Lower leg skin (tissue), 4 donors: ENCODE results near the gene NFKBIB. TPM values are rescaled to one million over a fixed set of nuclear protein-coding genes. Genes with fewer than 3 reads are reported as not detected.
A peak's percentile ranks its signal among the peaks of the same experiment; 100 is the strongest.

Source experiments
- DNase-seq, 2 donors: peaks; one replicate each; pipeline ENCODE4 v3.0.0-alpha.2; 2019; ENCODE audit warnings: low spot score in 2 of 2
- H3K4me3 ChIP-seq: fragments of 200-600 bp; sonication (generic); 2 replicates; pipeline ENCODE4 v1.5.1; 2017; ENCODE audit warnings: mild to moderate bottlenecking, low read depth; ENCODE audit not compliant: poor library complexity, severe bottlenecking
- CTCF ChIP-seq, 3 donors: fragments of 450-650 bp; IDR thresholded peaks; one replicate each; pipeline ENCODE4 v1.5.1; 2016; ENCODE audit warnings: antibody characterized with exemption in 3 of 3, mild to moderate bottlenecking in 3 of 3, moderate library complexity in 2 of 3
- POLR2A ChIP-seq, 2 donors: fragments of 450-650 bp; IDR thresholded peaks; one replicate each; pipeline ENCODE4 v1.6.1; 2016 to 2017; ENCODE audit warnings: antibody characterized with exemption in 2 of 2, mild to moderate bottlenecking in 1 of 2, moderate library complexity in 1 of 2
- WGBS, 2 donors: methylation state at CpG; one replicate each; pipeline ENCODE4 v1.1.5; 2018; 5-methylcytosine and 5-hydroxymethylcytosine counted together
- intact Hi-C: fragments of 100-400 bp; cut with DNase I; formaldehyde crosslinking; loops from one replicate; pipeline ENCODE4 v1.15.0; 2023; ENCODE audit warnings: low total_unique reads
- total RNA-seq, 4 donors: library from RNA; depleted of rRNA; stranded (reverse); fragments of >200 nt; gene quantifications; one replicate each; pipeline ENCODE4 v1.1.0, GENCODE V29; 2016

NFKBIB gene
- total RNA-seq, 4 donors from 2014 or later = 26.9 to 51.2 (median 31.5) TPM

GRCh38 chr19:38890686-38891085, 9.1 kb upstream of the NFKBIB start:
- TF ChIP-seq CTCF (IDR thresholded peaks at IDR 0.05) = no peak
- TF ChIP-seq POLR2A (IDR thresholded peaks at IDR 0.05) = no peak
- no peak for DNase-seq
- H3K4me3 ChIP-seq = no peak overlapping the region
- intact Hi-C loops = no loop called here

DNA sequence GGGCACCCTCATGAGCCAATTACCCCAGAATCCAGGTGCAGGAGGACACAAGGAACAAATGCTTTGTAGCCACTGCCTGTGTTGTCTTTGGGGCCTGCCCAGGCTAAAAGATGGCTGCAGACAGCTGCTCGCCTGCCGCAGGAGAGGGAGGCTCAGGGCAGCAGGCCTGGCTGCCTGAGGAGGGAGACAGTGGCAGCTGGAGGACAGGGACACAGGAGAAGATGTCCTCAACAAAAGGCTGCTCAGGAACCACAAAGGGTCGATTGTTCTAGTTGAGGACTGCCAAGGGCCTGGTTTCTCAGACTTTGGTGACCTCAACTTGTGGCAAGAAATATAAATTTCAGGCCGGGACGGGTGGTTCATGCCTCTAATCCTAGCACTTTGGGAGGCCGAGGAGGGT, 8.0 kb upstream of the NFKBIB start:
- no peak for DNase-seq
- no peak for TF ChIP-seq POLR2A (IDR thresholded peaks at IDR 0.05)
- no peak for TF ChIP-seq CTCF (IDR thresholded peaks at IDR 0.05)
- H3K4me3 ChIP-seq = no peak overlapping the region
- WGBS, 2 donors = 81 to 87% methylated on average over 6 of the region's 6 CpGs
- intact Hi-C loops = no loop called here

- DNase-seq = no peak
- H3K4me3 ChIP-seq = no peak overlapping the region
- TF ChIP-seq CTCF (IDR thresholded peaks at IDR 0.05) = no peak
- no peak for TF ChIP-seq POLR2A (IDR thresholded peaks at IDR 0.05)
- 84 to 85% methylated on average over 5 of the region's 5 CpGs for WGBS, 2 donors
- intact Hi-C loops = no loop called here
Observed at GRCh38 chr19:38892841-38893240, 6.9 kb upstream of the NFKBIB start.

DNA sequence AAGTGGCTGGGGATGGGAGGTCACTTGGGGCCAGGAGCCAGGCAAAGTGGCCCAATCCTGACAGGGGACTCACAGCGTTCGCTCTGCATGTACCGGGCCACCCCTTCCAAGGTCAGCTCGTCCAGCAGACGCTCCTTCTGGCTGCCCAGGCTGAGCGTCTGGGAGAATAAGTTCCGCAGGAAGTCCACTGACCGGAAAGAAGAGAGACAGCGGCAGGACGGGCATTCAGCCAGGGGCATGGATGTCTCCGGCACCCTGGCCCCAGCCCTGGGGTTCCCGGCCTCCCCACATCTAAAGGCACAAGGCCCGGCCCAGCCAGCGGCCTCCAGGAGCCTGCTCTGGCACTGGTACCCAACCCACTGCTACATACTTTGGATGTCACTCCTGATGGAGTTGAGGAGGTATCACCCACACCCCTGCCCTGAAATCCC, 6.4 kb upstream of the NFKBIB start:
- DNase-seq = no peak
- TF ChIP-seq POLR2A (IDR thresholded peaks at IDR 0.05) = no peak
- no peak for TF ChIP-seq CTCF (IDR thresholded peaks at IDR 0.05)
- intact Hi-C loops = no loop called here
- no peak overlapping the region for H3K4me3 ChIP-seq
- 82 to 86% methylated on average over 14 of the region's 14 CpGs for WGBS, 2 donors

GRCh38 chr19:38894968-38895367, 4.8 kb upstream of the NFKBIB start:
- 72 to 73% methylated on average over 9 of the region's 9 CpGs for WGBS, 2 donors
- no peak for TF ChIP-seq POLR2A (IDR thresholded peaks at IDR 0.05)
- TF ChIP-seq CTCF (IDR thresholded peaks at IDR 0.05) = no peak
- H3K4me3 ChIP-seq = no peak overlapping the region
- intact Hi-C loops = loop anchor here (5.0 kb wide), 1 partner anchor 927 kb away; no protein-coding TSS in a partner anchor
- no peak for DNase-seq

GRCh38 chr19:38898788-38899446, 852 bp upstream of the NFKBIB start:
- TF ChIP-seq POLR2A (IDR thresholded peaks at IDR 0.05) = no peak
- no peak for TF ChIP-seq CTCF (IDR thresholded peaks at IDR 0.05)
- WGBS, 2 donors = 3 to 4% methylated on average over 16 to 18 of the region's 25 CpGs
- H3K4me3 ChIP-seq = peak overlapping the region; percentile 60
- intact Hi-C loops = loop anchor here (5.0 kb wide), 1 partner anchor 923 kb away; no protein-coding TSS in a partner anchor
- peak in 1 of 2 donors; percentile 45 for DNase-seq
